LNCAP (cell line): ENCODE measurements around the gene SLC46A2.

Experiments used
- CTCF ChIP-seq: fragments of 450-650 bp; IDR thresholded peaks from 2 replicates; pipeline ENCODE4 v1.5.1; 2017; ENCODE audit warnings: mild to moderate bottlenecking

The SLC46A2 gene

DNA sequence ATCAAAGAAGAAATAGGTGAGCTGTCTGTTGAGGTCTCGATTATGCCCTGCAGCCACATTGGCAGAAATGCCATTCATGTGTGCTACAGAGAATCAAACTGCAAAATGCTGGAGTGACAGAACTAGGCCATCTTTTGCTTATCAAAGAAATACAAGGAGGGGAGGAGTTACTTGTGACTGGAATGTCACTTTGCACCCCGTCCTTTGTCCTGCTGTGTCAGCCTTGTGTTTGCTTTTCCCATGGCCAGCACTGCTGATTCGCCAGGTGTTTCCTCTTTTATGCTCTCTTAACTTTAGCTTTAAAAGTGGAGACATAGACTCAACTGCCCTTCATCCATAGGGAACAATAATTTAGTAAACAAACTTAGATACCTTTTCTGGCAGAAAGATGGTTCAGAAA is 54.3 kb downstream of the SLC46A2 start:
- TF ChIP-seq CTCF: no peak

GRCh38 chr9:112833081-112833480 is 57.6 kb downstream of the SLC46A2 start:
- no peak for TF ChIP-seq CTCF

GRCh38 chr9:112831969-112832368 is 58.7 kb downstream of the SLC46A2 start:
- TF ChIP-seq CTCF: peak; percentile 34; the same call in 1 of the 2 replicates

GRCh38 chr9:112831281-112831851 is 59.3 kb downstream of the SLC46A2 start:
- TF ChIP-seq CTCF: no peak
